PC-9 (cell line): ENCODE data around the gene IFNGR2. TPM values are rescaled to one million over a fixed set of nuclear protein-coding genes. Genes with fewer than 3 reads are reported as not detected.

Source experiments
- BruUV-seq: library from RNA; stranded (reverse); fragments of 400-500 nt; replicated peaks from 2 replicates; lab custom pipeline; 2021; lab: Mats Ljungman, UMichigan
- CTCF ChIA-PET: fragments of 300-600 bp; sonication (Branson Sonifier 250); formaldehyde crosslinking; loops from one replicate; lab custom pipeline; 2022; ENCODE audit warnings: antibody characterized with exemption; lab: Charles Lee
- POLR2A ChIA-PET: fragments of 300-600 bp; sonication (Branson Sonifier 250); formaldehyde crosslinking; loops from one replicate; lab custom pipeline; 2022; ENCODE audit warnings: antibody characterized with exemption; ENCODE audit not compliant: unreplicated experiment; lab: Charles Lee
- DNase-seq, 2 experiments: peaks; one replicate each; pipeline versions ENCODE4 v3.0.0 to v3.0.0-alpha.2; 2015 to 2022; ENCODE audit warnings: mixed read lengths in 1 of 2
- H2AFZ ChIP-seq: fragments of 200-600 bp; sonication (generic); 2 replicates; pipeline ENCODE4 v1.8.1; 2017; ENCODE audit warnings: antibody characterized with exemption
- H3F3A ChIP-seq: fragments of 200-600 bp; sonication (generic); 2 replicates; pipeline ENCODE4 v1.8.1; 2017; ENCODE audit warnings: antibody characterized with exemption, mild to moderate bottlenecking, low read depth; ENCODE audit not compliant: insufficient read depth
- H3K27ac ChIP-seq: fragments of 200-600 bp; sonication (generic); 2 replicates; pipeline ENCODE4 v1.6.1; 2016; ENCODE audit warnings: mixed run types
- H3K27me3 ChIP-seq: fragments of 200-600 bp; sonication (generic); 2 replicates; pipeline ENCODE4 v1.6.1; 2016; ENCODE audit warnings: low read depth, mixed run types; ENCODE audit not compliant: insufficient read depth
- H3K36me3 ChIP-seq: fragments of 200-600 bp; sonication (generic); 2 replicates; pipeline ENCODE4 v1.6.1; 2016; ENCODE audit warnings: low read depth, mixed run types
- H3K4me1 ChIP-seq: fragments of 200-600 bp; sonication (generic); replicated peaks from 2 replicates; pipeline ENCODE4 v1.6.1; 2016; ENCODE audit warnings: mixed run types; ENCODE audit not compliant: insufficient read depth
- H3K4me2 ChIP-seq: fragments of 200-600 bp; sonication (generic); 2 replicates; pipeline ENCODE4 v1.6.1; 2017; ENCODE audit warnings: mixed run types
- H3K4me3 ChIP-seq: fragments of 200-600 bp; sonication (generic); 2 replicates; pipeline ENCODE4 v1.6.1; 2016; ENCODE audit warnings: mixed run types
- H3K79me2 ChIP-seq: fragments of 200-600 bp; sonication (generic); 2 replicates; pipeline ENCODE4 v1.6.1; 2017; ENCODE audit warnings: low read depth, mixed run types
- H3K9me2 ChIP-seq: fragments of 200-600 bp; sonication (generic); 2 replicates; pipeline ENCODE4 v1.8.1; 2017; ENCODE audit warnings: mild to moderate bottlenecking; ENCODE audit not compliant: insufficient read depth
- H3K9me3 ChIP-seq: fragments of 200-600 bp; sonication (generic); 2 replicates; pipeline ENCODE4 v1.8.1; 2016; ENCODE audit warnings: low read depth; ENCODE audit not compliant: insufficient read depth
- H4K20me1 ChIP-seq: fragments of 200-600 bp; sonication (generic); 2 replicates; pipeline ENCODE4 v1.8.1; 2017; ENCODE audit not compliant: insufficient read depth
- EZH2 ChIP-seq: fragments of 200-600 bp; sonication (generic); IDR thresholded peaks from 2 replicates; pipeline ENCODE4 v1.8.0; 2017; ENCODE audit warnings: antibody characterized with exemption, low read depth
- intact Hi-C: fragments of 100-400 bp; cut with micrococcal nuclease; formaldehyde crosslinking; loops from one replicate; pipeline ENCODE4 v1.10.0; 2022; ENCODE audit not compliant: unreplicated experiment
- total RNA-seq: library from RNA; stranded (reverse); gene quantifications from 2 replicates; pipeline ENCODE4 v1.2.3, GENCODE V29; 2021
- TF ChIP-seq, protein P1 (sequence below): fragments of 200-600 bp; sonication (generic); conservative IDR thresholded peaks from 2 replicates; pipeline ENCODE4 v1.6.1; 2017; ENCODE audit warnings: mixed run types, antibody characterized with exemption, mild to moderate bottlenecking, moderate library complexity

IFNGR2 gene
- total RNA-seq, 1 experiment from 2014 or later, result 16.0 TPM

DNA sequence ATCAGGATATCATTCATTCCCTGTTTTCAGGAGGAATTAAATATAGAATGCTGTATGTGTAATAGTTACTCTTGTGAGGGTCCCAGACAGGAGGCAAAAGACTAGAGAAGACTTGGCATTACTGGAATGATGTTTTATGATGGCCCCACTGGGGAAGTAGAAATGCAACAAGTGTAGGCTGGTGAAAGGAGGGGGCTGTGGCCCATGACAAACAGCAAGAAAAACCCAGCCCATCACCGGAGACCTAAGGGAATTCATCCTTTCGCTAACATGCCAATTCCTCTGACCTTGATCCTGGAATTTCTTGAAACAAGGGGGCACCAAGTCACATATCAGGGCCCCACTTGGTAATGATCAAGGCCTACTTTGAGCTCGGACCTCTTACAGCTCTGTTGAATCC is 5.5 kb upstream of the IFNGR2 start:
- BruUV-seq, result no TSS peak
- no peaks in the 10 kb centered on the region for H3K9me2 ChIP-seq
- POLR2A ChIA-PET, result no interaction called here

DNA sequence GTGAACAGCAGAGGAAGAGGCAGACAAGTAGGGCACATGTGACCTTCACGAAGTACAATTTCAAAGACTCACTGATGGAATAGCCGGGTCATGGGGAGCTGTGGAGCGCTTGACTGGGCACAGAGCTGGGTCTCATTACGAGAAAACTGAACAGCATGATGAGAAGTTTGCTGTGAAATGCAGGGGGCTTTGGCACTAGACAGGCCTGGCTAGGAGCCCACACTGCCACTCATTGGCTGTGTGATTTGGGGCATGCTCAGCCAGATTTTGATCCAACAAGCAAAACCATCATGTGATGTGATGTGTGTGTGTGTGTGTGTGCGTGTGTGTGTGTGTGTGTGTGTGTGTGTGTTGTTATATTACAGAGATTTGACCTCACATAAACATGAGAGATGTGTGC is 4.9 kb upstream of the IFNGR2 start:
- intact Hi-C loops, result no loop called here
- no peaks in the 10 kb centered on the region for H3K9me2 ChIP-seq
- TF ChIP-seq, protein P1, sequence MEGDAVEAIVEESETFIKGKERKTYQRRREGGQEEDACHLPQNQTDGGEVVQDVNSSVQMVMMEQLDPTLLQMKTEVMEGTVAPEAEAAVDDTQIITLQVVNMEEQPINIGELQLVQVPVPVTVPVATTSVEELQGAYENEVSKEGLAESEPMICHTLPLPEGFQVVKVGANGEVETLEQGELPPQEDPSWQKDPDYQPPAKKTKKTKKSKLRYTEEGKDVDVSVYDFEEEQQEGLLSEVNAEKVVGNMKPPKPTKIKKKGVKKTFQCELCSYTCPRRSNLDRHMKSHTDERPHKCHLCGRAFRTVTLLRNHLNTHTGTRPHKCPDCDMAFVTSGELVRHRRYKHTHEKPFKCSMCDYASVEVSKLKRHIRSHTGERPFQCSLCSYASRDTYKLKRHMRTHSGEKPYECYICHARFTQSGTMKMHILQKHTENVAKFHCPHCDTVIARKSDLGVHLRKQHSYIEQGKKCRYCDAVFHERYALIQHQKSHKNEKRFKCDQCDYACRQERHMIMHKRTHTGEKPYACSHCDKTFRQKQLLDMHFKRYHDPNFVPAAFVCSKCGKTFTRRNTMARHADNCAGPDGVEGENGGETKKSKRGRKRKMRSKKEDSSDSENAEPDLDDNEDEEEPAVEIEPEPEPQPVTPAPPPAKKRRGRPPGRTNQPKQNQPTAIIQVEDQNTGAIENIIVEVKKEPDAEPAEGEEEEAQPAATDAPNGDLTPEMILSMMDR, result no peak
- no peak for TF ChIP-seq EZH2
- H2AFZ ChIP-seq, result no peak overlapping the region
- no peaks in the 10 kb centered on the region for H3F3A ChIP-seq
- no peaks in the 10 kb centered on the region for H3K4me1 ChIP-seq
- ChIA-PET CTCF (no interaction called here), POLR2A (no interaction called here)
- no peaks in the 10 kb centered on the region for H3K9me3 ChIP-seq
- DNase-seq, result no peak
- H3K36me3 ChIP-seq, result no peaks in the 10 kb centered on the region
- H3K4me2 ChIP-seq, result no peak overlapping the region
- no peak overlapping the region for H3K4me3 ChIP-seq
- H4K20me1 ChIP-seq, result no peaks in the 10 kb centered on the region
- BruUV-seq, result no TSS peak
- H3K79me2 ChIP-seq, result no peaks in the 10 kb centered on the region
- H3K27ac ChIP-seq, result no peak overlapping the region
- H3K27me3 ChIP-seq, result no peaks in the 10 kb centered on the region

More for the DNA sequence above, 5.5 kb upstream of the IFNGR2 start:
- H3K4me2 ChIP-seq, result no peak overlapping the region
- intact Hi-C loops, result no loop called here
- no peaks in the 10 kb centered on the region for H3K27me3 ChIP-seq
- no peak overlapping the region for H3K4me3 ChIP-seq
- H3K27ac ChIP-seq, result no peak overlapping the region
- no peaks in the 10 kb centered on the region for H4K20me1 ChIP-seq
- H2AFZ ChIP-seq, result no peak overlapping the region
- no peaks in the 10 kb centered on the region for H3F3A ChIP-seq
- H3K79me2 ChIP-seq, result no peaks in the 10 kb centered on the region
- DNase-seq, result no peak
- no peaks in the 10 kb centered on the region for H3K9me3 ChIP-seq
- CTCF ChIA-PET, result no interaction called here
- no peaks in the 10 kb centered on the region for H3K36me3 ChIP-seq
- TF ChIP-seq, protein P1, result no peak
- no peak for TF ChIP-seq EZH2
- H3K4me1 ChIP-seq, result no peaks in the 10 kb centered on the region

DNA sequence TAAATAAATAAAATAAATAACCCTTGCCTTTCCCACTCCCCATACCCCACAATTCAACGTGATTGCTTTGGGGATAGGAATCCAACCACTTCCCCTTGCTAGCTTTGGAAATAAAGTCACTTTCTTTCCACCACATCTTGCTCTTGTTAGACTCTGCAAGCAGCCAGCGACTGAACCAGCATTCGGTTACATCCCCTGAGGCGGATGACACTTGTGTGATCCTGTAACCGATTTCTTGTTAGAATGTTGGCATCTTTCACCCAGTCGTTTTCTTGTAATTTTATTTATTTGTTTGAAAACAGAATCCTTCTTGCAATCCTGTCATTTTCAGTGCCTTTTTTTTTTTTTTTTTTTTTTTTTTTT is 1.6 kb upstream of the IFNGR2 start:
- no peaks in the 10 kb centered on the region for H3K27me3 ChIP-seq
- no peak overlapping the region for H2AFZ ChIP-seq
- H3K4me3 ChIP-seq, result no peak overlapping the region
- DNase-seq, result no peak
- H4K20me1 ChIP-seq, result peaks cover 10% of the 10 kb centered on the region; the same call in 1 of the 2 replicates
- no peaks in the 10 kb centered on the region for H3K36me3 ChIP-seq
- TF ChIP-seq, protein P1, result no peak
- no peak for TF ChIP-seq EZH2
- BruUV-seq, result no TSS peak
- H3K9me3 ChIP-seq, result no peaks in the 10 kb centered on the region
- POLR2A ChIA-PET, result no interaction called here
- peaks cover 8% of the 10 kb centered on the region; the same call in 1 of the 2 replicates for H3K4me1 ChIP-seq
- intact Hi-C loops, result no loop called here
- CTCF ChIA-PET, result no interaction called here
- H3K9me2 ChIP-seq, result no peaks in the 10 kb centered on the region
- peaks cover 31% of the 10 kb centered on the region for H3K79me2 ChIP-seq
- H3F3A ChIP-seq, result peaks cover 4% of the 10 kb centered on the region; the same call in 1 of the 2 replicates
- H3K27ac ChIP-seq, result no peak overlapping the region
- no peak overlapping the region for H3K4me2 ChIP-seq
